GM23338 (cell line): Measurements from ENCODE around the gene KRTAP12-4. TPM values are rescaled to one million over a fixed set of nuclear protein-coding genes. Genes with fewer than 3 reads are reported as not detected.
A peak's percentile ranks its signal among the peaks of the same experiment; 100 is the strongest.
"Not testable (repeated sequence)": the region's sequence is repeated elsewhere in the genome, so short reads cannot be mapped to it uniquely, and the experiment has no call there.

Experiments
- ATAC-seq: fragments of 200-7000 bp; cut with Tn5 transposase; 3 replicates; pipeline ENCODE4 v1.9.1; 2020
- DNase-seq: peaks from one replicate; pipeline ENCODE4 v3.0.0-alpha.2; 2015; ENCODE audit warnings: low spot score
- H2AFZ ChIP-seq: fragments of 200-600 bp; sonication (generic); 2 replicates; pipeline ENCODE4 v1.8.0; 2016; ENCODE audit warnings: antibody characterized with exemption, mild to moderate bottlenecking, moderate library complexity
- H3F3A ChIP-seq: fragments of 200-600 bp; sonication (generic); replicated peaks from 2 replicates; pipeline ENCODE4 v1.8.0; 2017; ENCODE audit warnings: antibody characterized with exemption, mixed run types, low read depth
- H3K27ac ChIP-seq: fragments of 200-600 bp; sonication (generic); 2 replicates; pipeline ENCODE4 v1.6.1; 2016; ENCODE audit warnings: low read depth
- H3K27me3 ChIP-seq: fragments of 200-600 bp; sonication (generic); 2 replicates; pipeline ENCODE4 v1.8.0; 2016; ENCODE audit warnings: mild to moderate bottlenecking, mixed run types, moderate library complexity; ENCODE audit not compliant: insufficient read depth
- H3K36me3 ChIP-seq: fragments of 200-600 bp; sonication (generic); 2 replicates; pipeline ENCODE4 v1.8.0; 2016; ENCODE audit warnings: mild to moderate bottlenecking; ENCODE audit not compliant: insufficient read depth
- H3K4me1 ChIP-seq: fragments of 200-600 bp; sonication (generic); 2 replicates; pipeline ENCODE4 v1.8.0; 2016; ENCODE audit warnings: mild to moderate bottlenecking, moderate library complexity; ENCODE audit not compliant: insufficient read depth
- H3K4me2 ChIP-seq: fragments of 200-600 bp; sonication (generic); 2 replicates; pipeline ENCODE4 v1.7.1; 2017; ENCODE audit warnings: mixed run types
- H3K4me3 ChIP-seq: fragments of 200-600 bp; sonication (generic); 2 replicates; pipeline ENCODE4 v1.6.1; 2016; ENCODE audit warnings: mixed run types
- H3K79me2 ChIP-seq: fragments of 200-600 bp; sonication (generic); replicated peaks from 2 replicates; pipeline ENCODE4 v1.8.0; 2017; ENCODE audit warnings: mild to moderate bottlenecking; ENCODE audit not compliant: insufficient read depth
- H3K9me2 ChIP-seq: fragments of 200-600 bp; sonication (generic); 2 replicates; pipeline ENCODE4 v1.8.0; 2017; ENCODE audit not compliant: insufficient read depth
- H4K20me1 ChIP-seq: fragments of 200-600 bp; sonication (generic); replicated peaks from 2 replicates; pipeline ENCODE4 v1.8.0; 2017; ENCODE audit warnings: mild to moderate bottlenecking; ENCODE audit not compliant: insufficient read depth
- H3K27ac Mint-ChIP-seq: 2 replicates; pipeline ENCODE4 v1.8.0; 2020; ENCODE audit warnings: inconsistent platforms, mild to moderate bottlenecking, moderate library complexity, mixed read lengths
- H3K27me3 Mint-ChIP-seq: 3 replicates; pipeline ENCODE4 v1.8.0; 2022; ENCODE audit warnings: low read depth, mild to moderate bottlenecking, moderate library complexity, mixed read lengths, inconsistent platforms; ENCODE audit not compliant: insufficient read depth, poor library complexity
- H3K36me3 Mint-ChIP-seq: 3 replicates; pipeline ENCODE4 v1.8.0; 2021; ENCODE audit warnings: low read depth, mild to moderate bottlenecking, inconsistent platforms, moderate library complexity, mixed read lengths
- H3K4me1 Mint-ChIP-seq: 3 replicates; pipeline ENCODE4 v1.8.0; 2020; ENCODE audit warnings: mild to moderate bottlenecking, inconsistent platforms, mixed read lengths
- H3K4me3 Mint-ChIP-seq: 3 replicates; pipeline ENCODE4 v1.8.0; 2021; ENCODE audit warnings: moderate library complexity, mild to moderate bottlenecking, inconsistent platforms, mixed read lengths
- H3K9me3 Mint-ChIP-seq: 3 replicates; pipeline ENCODE4 v1.8.0; 2020; ENCODE audit warnings: moderate library complexity, mild to moderate bottlenecking, inconsistent platforms, mixed read lengths
- EZH2 ChIP-seq: fragments of 200-600 bp; sonication (generic); IDR thresholded peaks from one replicate; pipeline ENCODE4 v1.8.0; 2017; ENCODE audit warnings: antibody characterized with exemption, mild to moderate bottlenecking, low read depth; ENCODE audit not compliant: unreplicated experiment
- EZH2phosphoT487 ChIP-seq: fragments of 200-600 bp; sonication (generic); IDR thresholded peaks from one replicate; pipeline ENCODE4 v1.8.1; 2018; ENCODE audit warnings: antibody characterized with exemption; ENCODE audit not compliant: unreplicated experiment
- JUNB ChIP-seq: IDR thresholded peaks from one replicate; pipeline ENCODE4 v1.6.1; 2016; ENCODE audit warnings: antibody characterized with exemption; ENCODE audit not compliant: unreplicated experiment
- NANOG ChIP-seq: IDR thresholded peaks from 2 replicates; pipeline ENCODE4 v1.6.1; 2016; ENCODE audit warnings: antibody characterized with exemption, borderline replicate concordance
- POLR2AphosphoS5 ChIP-seq: IDR thresholded peaks from 2 replicates; pipeline ENCODE4 v1.6.1; 2016; ENCODE audit warnings: antibody characterized with exemption, low read depth
- STAT1 ChIP-seq: IDR thresholded peaks from one replicate; pipeline ENCODE4 v1.6.1; 2016; ENCODE audit warnings: antibody characterized with exemption; ENCODE audit not compliant: unreplicated experiment
- ZNF114 ChIP-seq: fragments of 250-450 bp; sonication (Bioruptor Pico); IDR thresholded peaks from 2 replicates; pipeline ENCODE4 v1.5.0; 2020; ENCODE audit warnings: mild to moderate bottlenecking, moderate library complexity
- ZNF331 ChIP-seq: fragments of 250-450 bp; sonication (Bioruptor Pico); IDR thresholded peaks from 2 replicates; pipeline ENCODE4 v1.5.0; 2020; ENCODE audit warnings: low read depth, mild to moderate bottlenecking, moderate library complexity
- polyA plus RNA-seq: library from polyadenylated mRNA; unstranded; fragments of >200 nt; fragmentation: Nextera tagmentation; extraction: Ambion mirVana; gene quantifications from 2 replicates; pipeline ENCODE4 v1.2.1, GENCODE V29; 2016
- total RNA-seq: library from RNA; depleted of rRNA; stranded (reverse); fragments of >200 nt; shearing (Covaris generic); gene quantifications from 2 replicates; pipeline ENCODE4 v1.2.3, GENCODE V29; 2014
- TF ChIP-seq, protein P1 (sequence below): fragments of 250-450 bp; sonication (Bioruptor Pico); IDR thresholded peaks from 2 replicates; pipeline ENCODE4 v1.5.0; 2020; ENCODE audit warnings: mild to moderate bottlenecking, moderate library complexity
- TF ChIP-seq, protein P2 (sequence below): IDR thresholded peaks from 2 replicates; pipeline ENCODE4 v1.6.1; 2016; ENCODE audit warnings: antibody characterized with exemption
- TF ChIP-seq, protein P3 (sequence below): IDR thresholded peaks from one replicate; pipeline ENCODE4 v1.6.1; 2018; ENCODE audit warnings: antibody characterized with exemption; ENCODE audit not compliant: unreplicated experiment

Gene KRTAP12-4
- total and polyA plus RNA-seq, 2 experiments from 2014 or later: not detected

DNA sequence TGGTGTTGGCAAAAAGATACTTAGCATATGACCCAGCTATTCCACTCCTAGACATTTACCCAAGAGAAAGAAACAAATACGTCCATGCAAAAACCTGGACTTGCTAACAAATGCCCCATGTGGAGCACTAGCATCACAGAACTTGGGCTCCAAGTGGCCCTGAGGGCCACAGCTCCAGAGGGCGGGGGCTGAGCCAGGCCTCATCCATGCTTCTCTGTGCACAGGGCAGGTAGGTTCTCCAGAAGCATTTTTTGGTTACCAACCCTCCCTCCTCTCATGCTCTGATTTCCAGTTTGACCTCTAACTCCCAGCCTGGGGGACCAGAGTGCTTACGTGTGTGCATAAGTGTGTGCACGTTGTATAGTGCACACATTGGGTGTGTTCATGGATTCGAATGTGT, 10.2 kb upstream of the KRTAP12-4 start:
- TF ChIP-seq ZNF114 (CRISPR knock-in tag) (no peak), EZH2phosphoT487 (no peak), NANOG (no peak), EZH2 (no peak), ZNF331 (CRISPR knock-in tag) (no peak), STAT1 (no peak), JUNB (no peak), POLR2AphosphoS5 (no peak)
- TF ChIP-seq, protein P1, sequence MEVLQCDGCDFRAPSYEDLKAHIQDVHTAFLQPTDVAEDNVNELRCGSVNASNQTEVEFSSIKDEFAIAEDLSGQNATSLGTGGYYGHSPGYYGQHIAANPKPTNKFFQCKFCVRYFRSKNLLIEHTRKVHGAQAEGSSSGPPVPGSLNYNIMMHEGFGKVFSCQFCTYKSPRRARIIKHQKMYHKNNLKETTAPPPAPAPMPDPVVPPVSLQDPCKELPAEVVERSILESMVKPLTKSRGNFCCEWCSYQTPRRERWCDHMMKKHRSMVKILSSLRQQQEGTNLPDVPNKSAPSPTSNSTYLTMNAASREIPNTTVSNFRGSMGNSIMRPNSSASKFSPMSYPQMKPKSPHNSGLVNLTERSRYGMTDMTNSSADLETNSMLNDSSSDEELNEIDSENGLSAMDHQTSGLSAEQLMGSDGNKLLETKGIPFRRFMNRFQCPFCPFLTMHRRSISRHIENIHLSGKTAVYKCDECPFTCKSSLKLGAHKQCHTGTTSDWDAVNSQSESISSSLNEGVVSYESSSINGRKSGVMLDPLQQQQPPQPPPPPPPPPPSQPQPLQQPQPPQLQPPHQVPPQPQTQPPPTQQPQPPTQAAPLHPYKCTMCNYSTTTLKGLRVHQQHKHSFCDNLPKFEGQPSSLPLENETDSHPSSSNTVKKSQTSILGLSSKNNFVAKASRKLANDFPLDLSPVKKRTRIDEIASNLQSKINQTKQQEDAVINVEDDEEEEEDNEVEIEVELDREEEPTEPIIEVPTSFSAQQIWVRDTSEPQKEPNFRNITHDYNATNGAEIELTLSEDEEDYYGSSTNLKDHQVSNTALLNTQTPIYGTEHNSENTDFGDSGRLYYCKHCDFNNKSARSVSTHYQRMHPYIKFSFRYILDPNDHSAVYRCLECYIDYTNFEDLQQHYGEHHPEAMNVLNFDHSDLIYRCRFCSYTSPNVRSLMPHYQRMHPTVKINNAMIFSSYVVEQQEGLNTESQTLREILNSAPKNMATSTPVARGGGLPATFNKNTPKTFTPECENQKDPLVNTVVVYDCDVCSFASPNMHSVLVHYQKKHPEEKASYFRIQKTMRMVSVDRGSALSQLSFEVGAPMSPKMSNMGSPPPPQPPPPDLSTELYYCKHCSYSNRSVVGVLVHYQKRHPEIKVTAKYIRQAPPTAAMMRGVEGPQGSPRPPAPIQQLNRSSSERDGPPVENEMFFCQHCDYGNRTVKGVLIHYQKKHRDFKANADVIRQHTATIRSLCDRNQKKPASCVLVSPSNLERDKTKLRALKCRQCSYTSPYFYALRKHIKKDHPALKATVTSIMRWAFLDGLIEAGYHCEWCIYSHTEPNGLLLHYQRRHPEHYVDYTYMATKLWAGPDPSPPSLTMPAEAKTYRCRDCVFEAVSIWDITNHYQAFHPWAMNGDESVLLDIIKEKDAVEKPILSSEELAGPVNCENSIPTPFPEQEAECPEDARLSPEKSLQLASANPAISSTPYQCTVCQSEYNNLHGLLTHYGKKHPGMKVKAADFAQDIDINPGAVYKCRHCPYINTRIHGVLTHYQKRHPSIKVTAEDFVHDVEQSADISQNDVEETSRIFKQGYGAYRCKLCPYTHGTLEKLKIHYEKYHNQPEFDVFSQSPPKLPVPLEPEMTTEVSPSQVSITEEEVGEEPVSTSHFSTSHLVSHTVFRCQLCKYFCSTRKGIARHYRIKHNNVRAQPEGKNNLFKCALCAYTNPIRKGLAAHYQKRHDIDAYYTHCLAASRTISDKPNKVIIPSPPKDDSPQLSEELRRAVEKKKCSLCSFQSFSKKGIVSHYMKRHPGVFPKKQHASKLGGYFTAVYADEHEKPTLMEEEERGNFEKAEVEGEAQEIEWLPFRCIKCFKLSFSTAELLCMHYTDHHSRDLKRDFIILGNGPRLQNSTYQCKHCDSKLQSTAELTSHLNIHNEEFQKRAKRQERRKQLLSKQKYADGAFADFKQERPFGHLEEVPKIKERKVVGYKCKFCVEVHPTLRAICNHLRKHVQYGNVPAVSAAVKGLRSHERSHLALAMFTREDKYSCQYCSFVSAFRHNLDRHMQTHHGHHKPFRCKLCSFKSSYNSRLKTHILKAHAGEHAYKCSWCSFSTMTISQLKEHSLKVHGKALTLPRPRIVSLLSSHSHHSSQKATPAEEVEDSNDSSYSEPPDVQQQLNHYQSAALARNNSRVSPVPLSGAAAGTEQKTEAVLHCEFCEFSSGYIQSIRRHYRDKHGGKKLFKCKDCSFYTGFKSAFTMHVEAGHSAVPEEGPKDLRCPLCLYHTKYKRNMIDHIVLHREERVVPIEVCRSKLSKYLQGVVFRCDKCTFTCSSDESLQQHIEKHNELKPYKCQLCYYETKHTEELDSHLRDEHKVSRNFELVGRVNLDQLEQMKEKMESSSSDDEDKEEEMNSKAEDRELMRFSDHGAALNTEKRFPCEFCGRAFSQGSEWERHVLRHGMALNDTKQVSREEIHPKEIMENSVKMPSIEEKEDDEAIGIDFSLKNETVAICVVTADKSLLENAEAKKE (CRISPR knock-in tag): no peak
- TF ChIP-seq, protein P2, sequence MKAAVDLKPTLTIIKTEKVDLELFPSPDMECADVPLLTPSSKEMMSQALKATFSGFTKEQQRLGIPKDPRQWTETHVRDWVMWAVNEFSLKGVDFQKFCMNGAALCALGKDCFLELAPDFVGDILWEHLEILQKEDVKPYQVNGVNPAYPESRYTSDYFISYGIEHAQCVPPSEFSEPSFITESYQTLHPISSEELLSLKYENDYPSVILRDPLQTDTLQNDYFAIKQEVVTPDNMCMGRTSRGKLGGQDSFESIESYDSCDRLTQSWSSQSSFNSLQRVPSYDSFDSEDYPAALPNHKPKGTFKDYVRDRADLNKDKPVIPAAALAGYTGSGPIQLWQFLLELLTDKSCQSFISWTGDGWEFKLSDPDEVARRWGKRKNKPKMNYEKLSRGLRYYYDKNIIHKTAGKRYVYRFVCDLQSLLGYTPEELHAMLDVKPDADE: no peak
- TF ChIP-seq, protein P3, sequence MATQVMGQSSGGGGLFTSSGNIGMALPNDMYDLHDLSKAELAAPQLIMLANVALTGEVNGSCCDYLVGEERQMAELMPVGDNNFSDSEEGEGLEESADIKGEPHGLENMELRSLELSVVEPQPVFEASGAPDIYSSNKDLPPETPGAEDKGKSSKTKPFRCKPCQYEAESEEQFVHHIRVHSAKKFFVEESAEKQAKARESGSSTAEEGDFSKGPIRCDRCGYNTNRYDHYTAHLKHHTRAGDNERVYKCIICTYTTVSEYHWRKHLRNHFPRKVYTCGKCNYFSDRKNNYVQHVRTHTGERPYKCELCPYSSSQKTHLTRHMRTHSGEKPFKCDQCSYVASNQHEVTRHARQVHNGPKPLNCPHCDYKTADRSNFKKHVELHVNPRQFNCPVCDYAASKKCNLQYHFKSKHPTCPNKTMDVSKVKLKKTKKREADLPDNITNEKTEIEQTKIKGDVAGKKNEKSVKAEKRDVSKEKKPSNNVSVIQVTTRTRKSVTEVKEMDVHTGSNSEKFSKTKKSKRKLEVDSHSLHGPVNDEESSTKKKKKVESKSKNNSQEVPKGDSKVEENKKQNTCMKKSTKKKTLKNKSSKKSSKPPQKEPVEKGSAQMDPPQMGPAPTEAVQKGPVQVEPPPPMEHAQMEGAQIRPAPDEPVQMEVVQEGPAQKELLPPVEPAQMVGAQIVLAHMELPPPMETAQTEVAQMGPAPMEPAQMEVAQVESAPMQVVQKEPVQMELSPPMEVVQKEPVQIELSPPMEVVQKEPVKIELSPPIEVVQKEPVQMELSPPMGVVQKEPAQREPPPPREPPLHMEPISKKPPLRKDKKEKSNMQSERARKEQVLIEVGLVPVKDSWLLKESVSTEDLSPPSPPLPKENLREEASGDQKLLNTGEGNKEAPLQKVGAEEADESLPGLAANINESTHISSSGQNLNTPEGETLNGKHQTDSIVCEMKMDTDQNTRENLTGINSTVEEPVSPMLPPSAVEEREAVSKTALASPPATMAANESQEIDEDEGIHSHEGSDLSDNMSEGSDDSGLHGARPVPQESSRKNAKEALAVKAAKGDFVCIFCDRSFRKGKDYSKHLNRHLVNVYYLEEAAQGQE: no peak
- Mint-ChIP-seq H3K4me1 (peaks cover 16% of the 10 kb centered on the region), H3K9me3 (peaks cover 23% of the 10 kb centered on the region)

DNA sequence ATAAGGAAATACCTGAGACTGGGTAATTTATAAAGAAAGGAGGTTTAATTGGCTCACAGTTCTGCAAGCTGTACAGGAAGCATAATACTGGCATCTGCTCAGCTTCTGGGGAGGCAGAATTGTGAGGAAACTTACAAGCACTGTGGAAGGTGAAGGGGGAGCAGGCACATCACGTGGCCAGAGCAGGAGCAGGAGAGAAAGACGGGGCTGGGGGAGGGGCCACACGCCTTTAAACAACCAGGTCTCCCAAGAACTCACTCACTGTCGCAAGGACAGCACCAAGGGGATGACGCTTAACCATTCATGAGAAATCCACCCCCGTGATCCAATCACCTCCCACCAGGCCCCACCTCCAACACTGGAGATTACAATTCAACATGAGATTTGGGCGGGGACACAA, 7.1 kb upstream of the KRTAP12-4 start:
- not testable (repeated sequence) for H3K4me3 Mint-ChIP-seq, H3K36me3 ChIP-seq, H4K20me1 ChIP-seq, H3K4me3 ChIP-seq, H3K36me3 Mint-ChIP-seq, H3K27me3 ChIP-seq, H3K9me2 ChIP-seq, H3K27ac ChIP-seq, H3K27ac Mint-ChIP-seq, H3K79me2 ChIP-seq, H3K27me3 Mint-ChIP-seq, H3F3A ChIP-seq
- H3K4me1 ChIP-seq: peaks cover 31% of the 10 kb centered on the region
- Mint-ChIP-seq H3K4me1 (peaks cover 30% of the 10 kb centered on the region), H3K9me3 (peaks cover 12% of the 10 kb centered on the region)
- peak; percentile 90 for ATAC-seq
- H2AFZ ChIP-seq: peak overlapping the region; percentile 63; the same call in 1 of the 2 replicates
- DNase-seq: peak; percentile 79
- 0 out of 2 replicates have a peak overlapping the region, but pooled peaks have one; percentile 46 for H3K4me2 ChIP-seq

More for the DNA sequence above, 10.2 kb upstream of the KRTAP12-4 start:
- Histone ChIP-seq H3K4me1 (peaks cover 14% of the 10 kb centered on the region), H4K20me1 (no peaks in the 10 kb centered on the region), H2AFZ (no peak overlapping the region), H3K4me3 (no peak overlapping the region), H3F3A (0 out of 2 replicates have a peak, but pooled peaks cover 3% of the 10 kb centered on the region), H3K9me2 (no peaks in the 10 kb centered on the region), H3K36me3 (no peaks in the 10 kb centered on the region), H3K79me2 (no peaks in the 10 kb centered on the region), H3K4me2 (no peak overlapping the region), H3K27me3 (no peaks in the 10 kb centered on the region), H3K27ac (no peak overlapping the region)
- H3K27me3 Mint-ChIP-seq: peaks cover 3% of the 10 kb centered on the region
- H3K27ac Mint-ChIP-seq: no peak overlapping the region
- DNase-seq (no peak), ATAC-seq (no peak)
- H3K4me3 Mint-ChIP-seq: no peak overlapping the region
- H3K36me3 Mint-ChIP-seq: peaks cover 6% of the 10 kb centered on the region; the same call in 2 of the 3 replicates
